GM12874 (cell line): Measurements from ENCODE around the gene BORCS5.

Source experiments
- CTCF ChIP-seq: IDR thresholded peaks from 2 replicates; pipeline ENCODE4 v1.5.1; 2011; ENCODE audit warnings: low read depth, mild to moderate bottlenecking, control low read depth, low read length, moderate library complexity; ENCODE audit not compliant: insufficient read depth

BORCS5 gene

DNA sequence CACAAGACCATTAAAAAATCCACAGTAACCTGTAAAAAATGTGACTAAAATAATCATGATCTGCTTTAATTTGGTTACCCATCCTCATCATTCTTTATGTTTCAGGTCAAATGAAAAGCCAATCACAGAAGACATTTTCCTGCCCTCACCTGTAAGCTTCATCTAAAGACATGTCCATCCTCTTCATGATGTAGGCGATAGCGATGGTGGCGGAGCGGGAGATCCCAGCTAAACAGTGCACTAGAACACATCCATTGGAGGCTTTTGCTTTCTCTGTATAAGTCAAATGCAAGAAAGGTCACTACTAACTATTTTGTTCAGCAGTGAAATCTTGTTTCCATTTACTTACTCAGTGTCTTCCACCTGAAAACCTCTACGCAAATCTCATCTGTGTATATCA, 123.2 kb downstream of the BORCS5 start:
- no peak for TF ChIP-seq CTCF

GRCh38 chr12:12481631-12482030, 124.8 kb downstream of the BORCS5 start:
- TF ChIP-seq CTCF, result no peak

DNA sequence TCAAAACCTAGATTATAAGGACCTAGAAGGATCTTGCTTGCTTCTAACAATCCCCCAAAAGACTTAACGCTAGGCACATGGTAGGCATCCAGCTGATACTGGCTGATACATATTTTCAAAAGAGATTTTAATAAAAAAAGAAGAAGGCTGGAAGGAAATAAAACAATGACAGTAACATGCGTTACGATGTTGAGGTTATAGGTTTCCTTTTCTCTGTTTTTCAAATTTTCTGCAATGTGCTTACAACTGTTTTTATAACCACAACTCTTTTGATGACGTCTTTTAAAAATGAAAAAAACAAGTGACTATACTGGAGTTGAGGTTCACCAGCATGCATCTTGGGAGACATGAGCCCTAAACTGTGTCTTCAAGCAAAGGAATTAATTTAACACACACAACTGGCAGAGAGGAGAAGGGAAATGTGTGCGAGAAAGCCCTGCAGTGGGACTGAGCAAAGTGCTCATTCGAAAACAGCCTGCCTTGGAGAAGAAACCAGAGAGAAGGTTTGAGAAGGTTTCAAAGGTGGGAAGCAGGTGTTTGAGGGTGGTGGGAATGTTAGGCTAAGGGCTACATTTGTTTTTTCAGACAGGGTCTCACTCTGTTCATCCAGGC, 125.4 kb downstream of the BORCS5 start:
- TF ChIP-seq CTCF, result no peak

DNA sequence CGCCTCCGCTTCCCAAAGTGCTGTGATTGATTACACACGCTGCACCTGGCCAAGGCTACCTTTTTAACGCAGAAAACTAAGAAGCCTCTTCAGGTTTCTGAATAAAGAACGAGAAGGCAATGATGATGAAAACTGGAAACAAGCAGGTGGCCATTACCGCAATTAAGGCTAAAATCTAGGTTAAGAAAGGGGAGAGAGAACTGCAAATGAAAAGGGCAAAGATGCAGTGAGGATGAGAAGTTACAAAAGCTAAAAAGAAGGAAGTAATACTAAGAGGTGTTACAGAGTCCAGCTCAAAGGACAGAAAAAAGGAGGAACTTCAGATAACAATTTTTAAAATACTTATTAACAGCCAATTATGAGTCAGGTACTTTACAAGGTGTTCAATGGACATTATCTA, 126.1 kb downstream of the BORCS5 start:
- TF ChIP-seq CTCF, result no peak

- no peak for TF ChIP-seq CTCF
Observed at GRCh38 chr12:12483438-12483837, 126.6 kb downstream of the BORCS5 start.

GRCh38 chr12:12486661-12487240, 129.9 kb downstream of the BORCS5 start:
- no peak for TF ChIP-seq CTCF

DNA sequence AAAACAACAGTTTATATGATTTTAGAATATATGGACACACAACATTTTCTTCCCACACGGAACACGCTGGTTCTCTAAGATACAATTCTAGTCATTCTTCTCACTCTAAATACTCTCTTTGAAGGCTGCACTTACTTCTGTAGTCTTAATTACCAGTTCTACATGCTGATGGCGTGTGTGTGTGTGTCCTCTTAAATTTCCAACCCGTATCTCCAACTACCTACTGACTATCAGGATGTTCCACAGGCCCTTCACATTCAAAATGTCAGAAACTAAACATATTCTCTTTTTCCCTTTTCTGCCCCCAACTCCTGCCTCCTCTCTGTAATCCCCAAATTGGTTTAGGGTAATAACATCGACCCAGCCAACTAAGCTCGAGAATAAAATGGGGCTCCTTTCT, 130.6 kb downstream of the BORCS5 start:
- no peak for TF ChIP-seq CTCF
